ENCODE data around the gene IFNA10.
"Not testable (repeated sequence)": the region's sequence is repeated elsewhere in the genome, so short reads cannot be mapped to it uniquely, and the experiment has no call there.

The IFNA10 gene

GRCh38 chr9:21207043-21207442, at the start of gene IFNA10:
Gene IFNA10, minus strand, starts transcription at chr9:21207143. Its CDS starts 46 bp downstream, at chr9:21207097.
- H3K9me3 ChIP-seq (ENCODE audit: control insufficient read depth, insufficient read depth, low read length); H3K36me3 ChIP-seq (ENCODE audit: insufficient read depth, low read length); H3K4me1 ChIP-seq (ENCODE audit: insufficient read depth, low read length); H3K9ac ChIP-seq (ENCODE audit: low read depth, low read length): not testable (repeated sequence)

GRCh38 chr9:21255538-21256212, 48.7 kb upstream of the IFNA10 start:
- Histone ChIP-seq H3K36me3 (ENCODE audit: insufficient read depth, low read length) (no peaks in the 10 kb centered on the region), H3K4me1 (ENCODE audit: insufficient read depth, low read length) (no peaks in the 10 kb centered on the region), H3K9ac (ENCODE audit: low read depth, low read length) (no peak overlapping the region), H3K9me3 (ENCODE audit: control insufficient read depth, insufficient read depth, low read length) (no peaks in the 10 kb centered on the region)

- Histone ChIP-seq H3K9ac (ENCODE audit: low read depth, low read length) (no peak overlapping the region), H3K36me3 (ENCODE audit: insufficient read depth, low read length) (no peaks in the 10 kb centered on the region), H3K4me1 (ENCODE audit: insufficient read depth, low read length) (no peaks in the 10 kb centered on the region), H3K9me3 (ENCODE audit: control insufficient read depth, insufficient read depth, low read length) (no peaks in the 10 kb centered on the region)
Measured at GRCh38 chr9:21252721-21253547, 46.0 kb upstream of the IFNA10 start.

GRCh38 chr9:21251638-21252037, 44.7 kb upstream of the IFNA10 start:
- Histone ChIP-seq H3K9ac (ENCODE audit: low read depth, low read length) (no peak overlapping the region), H3K36me3 (ENCODE audit: insufficient read depth, low read length) (no peaks in the 10 kb centered on the region), H3K9me3 (ENCODE audit: control insufficient read depth, insufficient read depth, low read length) (no peaks in the 10 kb centered on the region), H3K4me1 (ENCODE audit: insufficient read depth, low read length) (no peaks in the 10 kb centered on the region)

GRCh38 chr9:21251190-21251589, 44.2 kb upstream of the IFNA10 start:
- Histone ChIP-seq H3K4me1 (ENCODE audit: insufficient read depth, low read length) (no peaks in the 10 kb centered on the region), H3K9me3 (ENCODE audit: control insufficient read depth, insufficient read depth, low read length) (no peaks in the 10 kb centered on the region), H3K36me3 (ENCODE audit: insufficient read depth, low read length) (no peaks in the 10 kb centered on the region), H3K9ac (ENCODE audit: low read depth, low read length) (no peak overlapping the region)

GRCh38 chr9:21244836-21245235, 37.9 kb upstream of the IFNA10 start:
- H3K36me3 ChIP-seq (ENCODE audit: insufficient read depth, low read length), result no peaks in the 10 kb centered on the region
- H3K9me3 ChIP-seq (ENCODE audit: control insufficient read depth, insufficient read depth, low read length), result no peaks in the 10 kb centered on the region
- H3K4me1 ChIP-seq (ENCODE audit: insufficient read depth, low read length), result no peaks in the 10 kb centered on the region
- no peak overlapping the region for H3K9ac ChIP-seq (ENCODE audit: low read depth, low read length)

- no peaks in the 10 kb centered on the region for H3K4me1 ChIP-seq (ENCODE audit: insufficient read depth, low read length)
- H3K9me3 ChIP-seq (ENCODE audit: control insufficient read depth, insufficient read depth, low read length), result no peaks in the 10 kb centered on the region
- no peaks in the 10 kb centered on the region for H3K36me3 ChIP-seq (ENCODE audit: insufficient read depth, low read length)
- no peak within 1 kb of the TSS for H3K9ac ChIP-seq (ENCODE audit: low read depth, low read length)
Measured at GRCh38 chr9:21239911-21240310, 33.0 kb upstream of the IFNA10 start, which contains the start of gene IFNA14. Gene IFNA14, minus strand, starts transcription at chr9:21240005. Its CDS starts 70 bp downstream, at chr9:21239935.

- not testable (repeated sequence) for H3K36me3 ChIP-seq (ENCODE audit: insufficient read depth, low read length); H3K9ac ChIP-seq (ENCODE audit: low read depth, low read length); H3K9me3 ChIP-seq (ENCODE audit: control insufficient read depth, insufficient read depth, low read length); H3K4me1 ChIP-seq (ENCODE audit: insufficient read depth, low read length)
Measured at GRCh38 chr9:21236360-21236714, 29.4 kb upstream of the IFNA10 start.

GRCh38 chr9:21235468-21236359, 28.8 kb upstream of the IFNA10 start:
- not testable (repeated sequence) for H3K9ac ChIP-seq (ENCODE audit: low read depth, low read length); H3K4me1 ChIP-seq (ENCODE audit: insufficient read depth, low read length); H3K9me3 ChIP-seq (ENCODE audit: control insufficient read depth, insufficient read depth, low read length); H3K36me3 ChIP-seq (ENCODE audit: insufficient read depth, low read length)

- no peaks in the 10 kb centered on the region for H3K36me3 ChIP-seq (ENCODE audit: insufficient read depth, low read length)
- no peak overlapping the region for H3K9ac ChIP-seq (ENCODE audit: low read depth, low read length)
- no peaks in the 10 kb centered on the region for H3K9me3 ChIP-seq (ENCODE audit: control insufficient read depth, insufficient read depth, low read length)
- H3K4me1 ChIP-seq (ENCODE audit: insufficient read depth, low read length), result no peaks in the 10 kb centered on the region
Measured at GRCh38 chr9:21234153-21234687, 27.3 kb upstream of the IFNA10 start.

GRCh38 chr9:21233258-21233657, 26.3 kb upstream of the IFNA10 start:
- Histone ChIP-seq H3K36me3 (ENCODE audit: insufficient read depth, low read length) (no peaks in the 10 kb centered on the region), H3K9me3 (ENCODE audit: control insufficient read depth, insufficient read depth, low read length) (no peaks in the 10 kb centered on the region), H3K4me1 (ENCODE audit: insufficient read depth, low read length) (no peaks in the 10 kb centered on the region), H3K9ac (ENCODE audit: low read depth, low read length) (no peak overlapping the region)

GRCh38 chr9:21228122-21228521, 21.2 kb upstream of the IFNA10 start, which contains the start of gene IFNA17:
Gene IFNA17, minus strand, starts transcription at chr9:21228222. Its CDS starts 49 bp downstream, at chr9:21228173.
- no peak within 1 kb of the TSS for H3K9ac ChIP-seq (ENCODE audit: low read depth, low read length)
- H3K4me1 ChIP-seq (ENCODE audit: insufficient read depth, low read length), result no peaks in the 10 kb centered on the region
- no peaks in the 10 kb centered on the region for H3K36me3 ChIP-seq (ENCODE audit: insufficient read depth, low read length)
- H3K9me3 ChIP-seq (ENCODE audit: control insufficient read depth, insufficient read depth, low read length), result no peaks in the 10 kb centered on the region

- H3K9ac ChIP-seq (ENCODE audit: low read depth, low read length); H3K9me3 ChIP-seq (ENCODE audit: control insufficient read depth, insufficient read depth, low read length); H3K4me1 ChIP-seq (ENCODE audit: insufficient read depth, low read length); H3K36me3 ChIP-seq (ENCODE audit: insufficient read depth, low read length): not testable (repeated sequence)
Measured at GRCh38 chr9:21217211-21217610, 10.3 kb upstream of the IFNA10 start, which contains the start of gene IFNA16. Gene IFNA16, minus strand, starts transcription at chr9:21217311. Its CDS starts 6 bp downstream, at chr9:21217305.
